Fibroblast of pulmonary artery (primary cell): ENCODE measurements around the gene POM121L2.

Experiments
- DNase-seq: peaks from one replicate; pipeline ENCODE4 v3.0.0-alpha.2; 2010; ENCODE audit warnings: low read depth
- H3K4me3 ChIP-seq: replicated peaks from 2 replicates; pipeline ENCODE4 v1.5.1; 2011; ENCODE audit warnings: low read depth, mild to moderate bottlenecking, control low read depth, low read length, moderate library complexity
- TF ChIP-seq, protein P1 (sequence below): IDR thresholded peaks from 2 replicates; pipeline ENCODE4 v1.5.1; 2011; ENCODE audit warnings: mild to moderate bottlenecking, control low read depth, low read length, inconsistent platforms; ENCODE audit errors: missing control alignments

Gene POM121L2

DNA sequence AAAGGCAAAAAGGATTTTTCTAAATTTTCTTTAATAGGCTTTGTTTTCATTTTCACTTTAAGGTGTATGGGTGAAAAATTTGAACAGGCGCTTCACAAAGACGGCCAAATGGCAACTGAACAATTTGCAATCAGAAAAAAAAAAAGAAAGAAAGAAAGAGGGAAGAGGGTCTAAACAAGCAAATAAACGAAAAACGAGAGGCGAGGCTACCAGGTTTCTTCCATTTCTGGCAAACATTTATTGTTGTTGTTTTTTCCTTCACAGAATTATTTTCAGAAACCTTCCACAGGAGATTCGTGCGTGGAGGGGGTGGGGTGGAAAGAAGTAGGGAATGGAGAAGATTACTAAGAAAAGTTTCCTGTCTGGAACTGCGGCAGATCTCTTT lies 24.3 kb downstream of the POM121L2 start:
- TF ChIP-seq, protein P1, sequence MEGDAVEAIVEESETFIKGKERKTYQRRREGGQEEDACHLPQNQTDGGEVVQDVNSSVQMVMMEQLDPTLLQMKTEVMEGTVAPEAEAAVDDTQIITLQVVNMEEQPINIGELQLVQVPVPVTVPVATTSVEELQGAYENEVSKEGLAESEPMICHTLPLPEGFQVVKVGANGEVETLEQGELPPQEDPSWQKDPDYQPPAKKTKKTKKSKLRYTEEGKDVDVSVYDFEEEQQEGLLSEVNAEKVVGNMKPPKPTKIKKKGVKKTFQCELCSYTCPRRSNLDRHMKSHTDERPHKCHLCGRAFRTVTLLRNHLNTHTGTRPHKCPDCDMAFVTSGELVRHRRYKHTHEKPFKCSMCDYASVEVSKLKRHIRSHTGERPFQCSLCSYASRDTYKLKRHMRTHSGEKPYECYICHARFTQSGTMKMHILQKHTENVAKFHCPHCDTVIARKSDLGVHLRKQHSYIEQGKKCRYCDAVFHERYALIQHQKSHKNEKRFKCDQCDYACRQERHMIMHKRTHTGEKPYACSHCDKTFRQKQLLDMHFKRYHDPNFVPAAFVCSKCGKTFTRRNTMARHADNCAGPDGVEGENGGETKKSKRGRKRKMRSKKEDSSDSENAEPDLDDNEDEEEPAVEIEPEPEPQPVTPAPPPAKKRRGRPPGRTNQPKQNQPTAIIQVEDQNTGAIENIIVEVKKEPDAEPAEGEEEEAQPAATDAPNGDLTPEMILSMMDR = no peak
- no peak for DNase-seq
- H3K4me3 ChIP-seq = peak overlapping the region; percentile 6

DNA sequence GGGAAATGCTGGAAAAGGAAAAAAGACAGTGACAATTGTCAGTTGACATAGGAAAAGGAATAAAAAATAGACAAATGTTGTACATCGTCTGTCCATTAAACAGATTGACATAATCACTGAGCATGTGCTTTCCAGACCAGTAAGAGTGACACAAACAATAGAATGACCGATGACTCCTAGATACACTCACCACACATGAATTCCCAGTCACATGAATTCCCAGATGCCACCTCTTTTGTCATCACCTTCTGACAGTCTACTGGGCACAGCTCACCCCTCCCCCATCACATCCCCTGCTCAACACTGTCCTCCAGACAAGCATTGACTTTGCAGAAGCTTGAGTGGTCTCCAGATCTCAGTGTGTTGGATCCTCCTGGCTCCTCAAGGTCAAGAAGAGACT lies 25.9 kb downstream of the POM121L2 start:
- TF ChIP-seq, protein P1 = no peak
- no peak for DNase-seq

DNA sequence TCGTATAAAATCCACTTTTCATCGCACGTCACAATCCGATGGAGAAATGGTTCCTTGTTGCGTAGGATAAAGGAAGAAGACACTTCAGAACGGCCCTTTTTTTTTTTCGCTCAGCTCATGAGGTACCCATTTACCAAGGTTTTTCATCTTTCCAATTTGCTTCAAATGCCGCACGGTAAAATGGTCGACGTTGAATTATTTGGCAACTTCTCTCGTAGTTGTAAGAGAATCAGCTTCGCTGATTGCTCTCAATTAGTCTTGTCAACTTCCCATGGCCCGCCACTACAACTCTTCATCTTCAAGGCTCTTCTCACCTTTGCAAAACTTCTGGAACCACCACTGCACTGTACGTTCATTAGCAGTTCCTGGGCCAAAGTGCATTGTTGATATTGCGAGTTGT lies 28.8 kb downstream of the POM121L2 start:
- no peak for DNase-seq
- no peak overlapping the region for H3K4me3 ChIP-seq
- TF ChIP-seq, protein P1 = no peak

More for the DNA sequence above, 25.9 kb downstream of the POM121L2 start:
- H3K4me3 ChIP-seq = no peak overlapping the region

DNA sequence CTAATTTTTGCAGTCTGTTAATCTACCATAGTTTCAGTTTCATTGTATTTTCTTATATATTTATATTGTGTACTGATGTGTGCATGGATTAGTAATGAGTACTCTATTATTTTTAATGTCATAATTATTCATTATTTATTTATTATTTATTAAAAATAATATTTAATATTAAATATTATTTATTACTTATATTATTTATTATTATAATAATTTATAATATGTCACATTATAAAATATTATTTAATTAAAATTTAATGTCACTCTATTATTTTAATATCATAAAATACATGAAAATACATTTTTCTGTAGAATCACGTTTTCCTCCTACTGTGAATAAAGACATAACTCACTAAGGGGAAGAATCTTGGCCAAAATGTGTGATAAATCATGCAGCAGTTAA lies 30.5 kb downstream of the POM121L2 start:
- TF ChIP-seq, protein P1 = no peak
- no peak overlapping the region for H3K4me3 ChIP-seq
- DNase-seq = no peak

DNA sequence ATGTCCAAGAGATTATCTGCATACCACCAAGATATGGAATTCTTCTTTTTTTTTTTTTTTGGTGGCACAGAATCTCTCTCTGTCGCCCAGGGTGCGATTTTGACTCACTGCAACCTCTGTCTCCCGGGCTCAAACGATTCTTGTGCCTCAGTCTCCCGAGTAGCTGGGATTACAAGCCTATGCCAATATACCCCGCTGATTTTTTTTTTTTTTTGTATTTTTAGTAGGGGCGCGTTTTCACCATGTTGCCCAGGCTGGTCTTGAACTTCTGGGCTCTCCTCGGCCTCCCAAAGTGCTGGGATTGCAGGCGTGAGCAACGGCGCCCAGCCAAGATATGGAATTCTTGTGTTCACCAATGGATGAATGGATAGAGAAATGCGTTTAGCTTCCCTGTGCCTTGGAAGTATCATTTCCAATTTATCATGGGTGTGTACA lies 31.0 kb downstream of the POM121L2 start:
- H3K4me3 ChIP-seq = no peak overlapping the region
- TF ChIP-seq, protein P1 = no peak
- no peak for DNase-seq

DNA sequence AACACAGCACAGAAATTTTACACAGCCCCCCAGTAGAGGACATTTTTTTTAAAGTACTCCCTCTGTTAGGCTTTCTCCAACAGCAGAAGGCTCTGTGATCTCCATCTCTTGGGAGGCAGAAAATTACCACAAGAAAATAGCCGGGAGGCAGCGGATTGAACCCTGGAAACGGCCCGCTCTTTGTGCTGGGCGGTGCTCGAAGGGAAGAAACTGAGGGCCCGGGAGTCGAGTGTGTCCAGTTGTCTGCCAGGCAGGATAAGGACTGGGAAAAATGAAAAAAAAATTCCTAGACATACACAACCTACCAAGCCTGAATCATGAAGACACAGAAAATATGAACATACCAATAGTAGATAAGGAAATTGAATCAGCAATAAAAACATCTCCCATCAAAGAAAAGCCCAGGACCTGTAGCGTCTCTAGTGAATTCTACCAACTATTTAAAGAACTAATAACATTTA lies 31.5 kb downstream of the POM121L2 start:
- TF ChIP-seq, protein P1 = no peak
- H3K4me3 ChIP-seq = peak overlapping the region; percentile 49
- DNase-seq = no peak

DNA sequence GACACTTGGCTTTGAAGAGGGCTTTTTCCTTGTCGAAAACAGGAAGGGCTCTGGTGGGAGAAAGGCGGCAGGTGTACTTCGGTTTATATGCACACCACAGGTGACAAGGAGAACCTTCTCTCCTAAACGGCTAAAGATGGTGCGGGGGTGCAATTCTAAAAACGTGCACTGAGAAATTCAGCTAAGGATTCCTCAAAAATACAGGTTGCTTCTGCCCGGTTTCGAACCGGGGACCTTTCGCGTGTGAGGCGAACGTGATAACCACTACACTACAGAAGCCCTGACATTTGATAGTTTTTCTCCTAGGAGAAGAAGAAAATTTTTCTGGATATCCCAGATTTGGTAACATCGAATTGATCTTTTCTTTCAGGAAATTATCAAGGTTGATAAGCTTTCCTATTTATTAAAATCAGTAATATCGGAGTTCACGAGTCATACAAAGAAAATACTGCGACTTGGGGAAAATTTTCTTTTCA lies 32.0 kb downstream of the POM121L2 start:
- DNase-seq = peak; percentile 45
- H3K4me3 ChIP-seq = peak overlapping the region; percentile 49
- TF ChIP-seq, protein P1 = no peak
